ENCODE measurements around the gene HS3ST3B1.

The HS3ST3B1 gene

GRCh38 chr17:14317383-14317782 is 16.5 kb downstream of the HS3ST3B1 start:
- Histone ChIP-seq H3K4me3 (replicated peaks; ENCODE audit: insufficient read depth, low read length) (no peak overlapping the region), H3K27me3 (ENCODE audit: insufficient read depth, poor library complexity, severe bottlenecking) (no peaks in the 10 kb centered on the region), H3K27ac (replicated peaks) (no peak overlapping the region)
- no peak for TF ChIP-seq POLR2AphosphoS5 (IDR thresholded peaks at IDR 0.05; ENCODE audit: low read depth)
- TF ChIP-seq GABPA (IDR thresholded peaks at IDR 0.05; ENCODE audit: low read depth): no peak
- no peak for TF ChIP-seq SPI1 (IDR thresholded peaks at IDR 0.05; ENCODE audit: borderline replicate concordance, low read depth)
- TF ChIP-seq CTCF (IDR thresholded peaks at IDR 0.05; ENCODE audit: insufficient read depth, low read length): no peak
- TF ChIP-seq, protein P1, sequence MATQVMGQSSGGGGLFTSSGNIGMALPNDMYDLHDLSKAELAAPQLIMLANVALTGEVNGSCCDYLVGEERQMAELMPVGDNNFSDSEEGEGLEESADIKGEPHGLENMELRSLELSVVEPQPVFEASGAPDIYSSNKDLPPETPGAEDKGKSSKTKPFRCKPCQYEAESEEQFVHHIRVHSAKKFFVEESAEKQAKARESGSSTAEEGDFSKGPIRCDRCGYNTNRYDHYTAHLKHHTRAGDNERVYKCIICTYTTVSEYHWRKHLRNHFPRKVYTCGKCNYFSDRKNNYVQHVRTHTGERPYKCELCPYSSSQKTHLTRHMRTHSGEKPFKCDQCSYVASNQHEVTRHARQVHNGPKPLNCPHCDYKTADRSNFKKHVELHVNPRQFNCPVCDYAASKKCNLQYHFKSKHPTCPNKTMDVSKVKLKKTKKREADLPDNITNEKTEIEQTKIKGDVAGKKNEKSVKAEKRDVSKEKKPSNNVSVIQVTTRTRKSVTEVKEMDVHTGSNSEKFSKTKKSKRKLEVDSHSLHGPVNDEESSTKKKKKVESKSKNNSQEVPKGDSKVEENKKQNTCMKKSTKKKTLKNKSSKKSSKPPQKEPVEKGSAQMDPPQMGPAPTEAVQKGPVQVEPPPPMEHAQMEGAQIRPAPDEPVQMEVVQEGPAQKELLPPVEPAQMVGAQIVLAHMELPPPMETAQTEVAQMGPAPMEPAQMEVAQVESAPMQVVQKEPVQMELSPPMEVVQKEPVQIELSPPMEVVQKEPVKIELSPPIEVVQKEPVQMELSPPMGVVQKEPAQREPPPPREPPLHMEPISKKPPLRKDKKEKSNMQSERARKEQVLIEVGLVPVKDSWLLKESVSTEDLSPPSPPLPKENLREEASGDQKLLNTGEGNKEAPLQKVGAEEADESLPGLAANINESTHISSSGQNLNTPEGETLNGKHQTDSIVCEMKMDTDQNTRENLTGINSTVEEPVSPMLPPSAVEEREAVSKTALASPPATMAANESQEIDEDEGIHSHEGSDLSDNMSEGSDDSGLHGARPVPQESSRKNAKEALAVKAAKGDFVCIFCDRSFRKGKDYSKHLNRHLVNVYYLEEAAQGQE (IDR thresholded peaks at IDR 0.05; ENCODE audit: insufficient replicate concordance, low read depth): no peak
- DNase-seq (ENCODE audit: low read depth in 1 of 2, low spot score in 1 of 2): no peak

GRCh38 chr17:14318109-14318917 is 17.4 kb downstream of the HS3ST3B1 start:
- Histone ChIP-seq H3K27ac (replicated peaks) (no peak overlapping the region), H3K4me3 (replicated peaks; ENCODE audit: insufficient read depth, low read length) (no peak overlapping the region), H3K27me3 (ENCODE audit: insufficient read depth, poor library complexity, severe bottlenecking) (no peaks in the 10 kb centered on the region)
- no peak for TF ChIP-seq SPI1 (IDR thresholded peaks at IDR 0.05; ENCODE audit: borderline replicate concordance, low read depth)
- DNase-seq (ENCODE audit: low read depth in 1 of 2, low spot score in 1 of 2): no peak

DNA sequence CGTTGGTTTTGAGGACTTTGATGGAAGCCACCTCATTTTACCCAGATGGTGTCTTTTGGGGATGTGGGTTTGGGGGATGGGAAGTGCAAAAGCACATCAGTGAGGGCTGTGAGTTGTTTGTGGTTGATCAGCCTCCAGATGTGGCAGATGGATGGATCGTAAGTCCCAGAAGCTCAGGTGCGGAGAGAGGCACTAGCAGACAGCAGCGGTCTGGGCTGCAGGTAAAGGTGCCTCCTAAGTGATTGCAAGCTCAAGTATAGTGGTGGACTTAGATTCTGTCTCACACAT is 18.0 kb downstream of the HS3ST3B1 start:
- Histone ChIP-seq H3K4me3 (replicated peaks; ENCODE audit: insufficient read depth, low read length) (no peak overlapping the region), H3K27me3 (ENCODE audit: insufficient read depth, poor library complexity, severe bottlenecking) (no peaks in the 10 kb centered on the region), H3K27ac (replicated peaks) (no peak overlapping the region)
- DNase-seq (ENCODE audit: low read depth in 1 of 2, low spot score in 1 of 2): no peak
- TF ChIP-seq GABPA (IDR thresholded peaks at IDR 0.05; ENCODE audit: low read depth): no peak
- TF ChIP-seq, protein P1 (IDR thresholded peaks at IDR 0.05; ENCODE audit: insufficient replicate concordance, low read depth): no peak
- TF ChIP-seq CTCF (IDR thresholded peaks at IDR 0.05; ENCODE audit: insufficient read depth, low read length): no peak
- no peak for TF ChIP-seq SPI1 (IDR thresholded peaks at IDR 0.05; ENCODE audit: borderline replicate concordance, low read depth)
- TF ChIP-seq POLR2AphosphoS5 (IDR thresholded peaks at IDR 0.05; ENCODE audit: low read depth): no peak

DNA sequence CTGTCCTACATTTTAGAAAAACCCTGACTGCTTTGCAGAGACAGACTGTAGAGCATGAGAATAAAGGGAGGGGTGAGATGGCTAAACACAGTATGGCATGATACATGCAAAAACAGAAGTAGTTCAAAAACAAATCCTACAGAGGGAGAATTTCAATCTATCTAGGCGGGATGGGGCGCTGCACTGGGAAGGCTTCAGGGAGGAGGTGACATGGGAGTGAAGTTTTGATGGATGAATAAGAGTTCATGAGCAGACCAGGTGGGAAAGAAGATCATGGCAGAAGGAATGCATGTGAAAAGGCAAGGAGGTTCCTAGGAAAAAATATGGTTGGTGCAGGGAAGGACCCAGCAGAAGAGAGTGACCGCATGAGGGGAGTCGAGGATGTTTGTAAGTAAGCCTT is 19.2 kb downstream of the HS3ST3B1 start:
- TF ChIP-seq, protein P1 (IDR thresholded peaks at IDR 0.05; ENCODE audit: insufficient replicate concordance, low read depth): no peak
- TF ChIP-seq SPI1 (IDR thresholded peaks at IDR 0.05; ENCODE audit: borderline replicate concordance, low read depth) (no peak), GABPA (IDR thresholded peaks at IDR 0.05; ENCODE audit: low read depth) (no peak), POLR2AphosphoS5 (IDR thresholded peaks at IDR 0.05; ENCODE audit: low read depth) (no peak), CTCF (IDR thresholded peaks at IDR 0.05; ENCODE audit: insufficient read depth, low read length) (no peak)
- DNase-seq (ENCODE audit: low read depth in 1 of 2, low spot score in 1 of 2): no peak
- no peaks in the 10 kb centered on the region for H3K27me3 ChIP-seq (ENCODE audit: insufficient read depth, poor library complexity, severe bottlenecking)
- H3K27ac ChIP-seq (replicated peaks): no peak overlapping the region
- no peak overlapping the region for H3K4me3 ChIP-seq (replicated peaks; ENCODE audit: insufficient read depth, low read length)

All from HL-60 (cell line).